Ovary (tissue), 9 donors: ENCODE data around the gene ZNF528. TPM values are rescaled to one million over a fixed set of nuclear protein-coding genes. Genes with fewer than 3 reads are reported as not detected.

Experiments used
- DNase-seq, 5 donors: peaks; one replicate each; pipeline ENCODE4 v3.0.0-alpha.2; 2019 to 2020
- H3K27ac ChIP-seq, 2 donors: fragments of 200-600 bp; one replicate each; pipeline versions ENCODE4 v1.5.1 to v1.8.0; 2019 to 2022
- H3K27me3 ChIP-seq: fragments of 200-600 bp; one replicate; pipeline ENCODE4 v1.8.0; 2022
- H3K36me3 ChIP-seq: fragments of 200-600 bp; sonication (generic); one replicate; pipeline ENCODE4 v1.5.1; 2019
- H3K4me1 ChIP-seq: one replicate; pipeline ENCODE4 v1.8.1; 2013; ENCODE audit warnings: mild to moderate bottlenecking, moderate library complexity; ENCODE audit not compliant: insufficient read depth
- H3K4me3 ChIP-seq: fragments of 200-600 bp; sonication (generic); one replicate; pipeline ENCODE4 v1.5.1; 2017
- H3K9me3 ChIP-seq, 2 donors: fragments of 200-600 bp in 1 of 2; sonication (generic) in 1 of 2; one replicate each; pipeline versions ENCODE4 v1.5.1 to v1.8.1; 2013 to 2019; ENCODE audit warnings: mild to moderate bottlenecking in 1 of 2, moderate library complexity in 1 of 2
- EP300 ChIP-seq: sonication (generic); formaldehyde crosslinking; IDR thresholded peaks from one replicate; pipeline ENCODE4 v1.6.1; 2017; ENCODE audit warnings: antibody characterized with exemption
- POLR2A ChIP-seq: fragments of 450-650 bp; IDR thresholded peaks from one replicate; pipeline ENCODE4 v1.6.1; 2017; ENCODE audit warnings: antibody characterized with exemption, mild to moderate bottlenecking, moderate library complexity
- WGBS, 3 donors: extraction: QIAGEN DNeasy Blood & Tissue Kit in 1 of 3; methylation state at CpG; one replicate each; pipeline versions ENCODE4 v1.1.5 to v1.1.7; 2013 to 2017; 5-methylcytosine and 5-hydroxymethylcytosine counted together
- intact Hi-C, 4 donors: fragments of 100-400 bp; cut with DNase I; formaldehyde crosslinking; loops; one replicate each; pipeline versions ENCODE4 v1.11.0 to v1.15.1; 2022 to 2023
- polyA plus RNA-seq, 2 donors: library from polyadenylated mRNA; stranded (reverse); fragments of 200-250 nt in 1 of 2; fragments of 350-450 nt in 1 of 2; fragmentation: Illumina TruSeq in 1 of 2; extraction: RNeasy Lipid Tissue Mini Kit (QIAGEN cat#74804) in 1 of 2; gene quantifications; one replicate each; pipeline ENCODE4 v1.2.3, GENCODE V29; 2013 to 2014
- total RNA-seq, 7 donors: library from RNA; depleted of rRNA in 2 of 7; stranded (reverse); fragments of >200 nt in 2 of 7; fragmentation: NEBNext Ultra II Directional in 3 of 7; extraction: Animal tissue kit (Norgen Biotek cat#: 25700) in 3 of 7; gene quantifications; one replicate each; pipeline versions ENCODE4 v1.1.0 to v1.2.4, GENCODE V29; 2016 to 2023
- TF ChIP-seq, protein P1 (sequence below), 3 donors: fragments of 450-650 bp in 2 of 3; fragments of 200-600 bp in 1 of 3; IDR thresholded peaks; one replicate each; pipeline versions ENCODE4 v1.5.1 to v1.8.0; 2016 to 2022; ENCODE audit warnings: antibody characterized with exemption in 3 of 3, mild to moderate bottlenecking in 1 of 3
- donor health status: DM: no; HTN: no; CAD: no; lungs with moderate emphysema.
- donor health status: DM: no; HTN: no; CAD: no.
- donor health status: Bipolar disorder and iron deficiency.
- donor health status: DM: yes; HTN: yes; CAD: no.
- donor health status: DM: no; HTN: no; CAD: no.
- donor health status: DM: yes; HTN: yes; CAD: no.

Gene ZNF528
- total and polyA plus RNA-seq, 9 donors = 12.5 to 36.6 (median 28.5) TPM

DNA sequence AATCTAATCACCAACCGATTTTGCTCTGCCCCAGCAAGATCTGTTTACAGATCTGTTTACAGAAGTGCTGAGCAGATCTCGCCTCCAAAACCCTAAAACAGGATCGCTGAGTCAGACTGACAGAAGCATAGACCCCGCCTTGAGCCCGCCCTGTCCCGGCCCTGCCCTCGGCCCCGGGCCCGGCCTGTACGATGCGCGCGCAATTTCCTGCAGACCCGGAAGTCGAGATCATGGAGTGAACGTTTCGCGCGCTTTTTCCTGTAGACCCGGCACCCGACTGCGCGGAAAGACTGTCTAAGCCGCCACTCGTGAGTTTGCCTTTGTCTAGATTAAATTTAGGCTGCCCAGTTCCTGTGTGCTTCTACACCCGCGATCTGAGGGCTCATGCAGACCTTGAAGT, 31.3 kb downstream of the ZNF528 start, which contains the start of gene ZNF534:
ZNF534 (plus strand) TSS at position 212 of the 400 bp plus-strand sequence. CDS start 2,327 bp downstream, outside the sequence.
- H3K36me3 ChIP-seq = no peaks in the 10 kb centered on the region
- no peak within 1 kb of the TSS for H3K27ac ChIP-seq
- WGBS, 3 donors = 53 to 81% (median 69%) methylated on average over 27 of the region's 27 CpGs
- no peaks in the 10 kb centered on the region for H3K4me1 ChIP-seq
- no peak for DNase-seq
- no peaks in the 10 kb centered on the region for H3K27me3 ChIP-seq
- TF ChIP-seq POLR2A (no peak), EP300 (no peak)
- TF ChIP-seq, protein P1, sequence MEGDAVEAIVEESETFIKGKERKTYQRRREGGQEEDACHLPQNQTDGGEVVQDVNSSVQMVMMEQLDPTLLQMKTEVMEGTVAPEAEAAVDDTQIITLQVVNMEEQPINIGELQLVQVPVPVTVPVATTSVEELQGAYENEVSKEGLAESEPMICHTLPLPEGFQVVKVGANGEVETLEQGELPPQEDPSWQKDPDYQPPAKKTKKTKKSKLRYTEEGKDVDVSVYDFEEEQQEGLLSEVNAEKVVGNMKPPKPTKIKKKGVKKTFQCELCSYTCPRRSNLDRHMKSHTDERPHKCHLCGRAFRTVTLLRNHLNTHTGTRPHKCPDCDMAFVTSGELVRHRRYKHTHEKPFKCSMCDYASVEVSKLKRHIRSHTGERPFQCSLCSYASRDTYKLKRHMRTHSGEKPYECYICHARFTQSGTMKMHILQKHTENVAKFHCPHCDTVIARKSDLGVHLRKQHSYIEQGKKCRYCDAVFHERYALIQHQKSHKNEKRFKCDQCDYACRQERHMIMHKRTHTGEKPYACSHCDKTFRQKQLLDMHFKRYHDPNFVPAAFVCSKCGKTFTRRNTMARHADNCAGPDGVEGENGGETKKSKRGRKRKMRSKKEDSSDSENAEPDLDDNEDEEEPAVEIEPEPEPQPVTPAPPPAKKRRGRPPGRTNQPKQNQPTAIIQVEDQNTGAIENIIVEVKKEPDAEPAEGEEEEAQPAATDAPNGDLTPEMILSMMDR (IDR thresholded peaks at IDR 0.05) = no peak
- peaks cover 0 to 14% of the 10 kb centered on the region in 2 donors for H3K9me3 ChIP-seq
- no peak within 1 kb of the TSS for H3K4me3 ChIP-seq
- intact Hi-C loops = no loop called here

- intact Hi-C loops = no loop called here
- Histone ChIP-seq H3K36me3 (no peaks in the 10 kb centered on the region), H3K4me1 (no peaks in the 10 kb centered on the region), H3K27ac (no peak overlapping the region), H3K9me3 (peaks cover 0 to 4% of the 10 kb centered on the region in 2 donors), H3K27me3 (no peaks in the 10 kb centered on the region), H3K4me3 (no peak overlapping the region)
- TF ChIP-seq, protein P1 (IDR thresholded peaks at IDR 0.05) = no peak
- no peak for TF ChIP-seq EP300
- TF ChIP-seq POLR2A = no peak
- no peak for DNase-seq
- 73 to 84% (median 77%) methylated on average over 3 of the region's 3 CpGs for WGBS, 3 donors
These were observed 44.5 kb downstream of the ZNF528 start for GRCh38 chr19:52442179-52442578.

DNA sequence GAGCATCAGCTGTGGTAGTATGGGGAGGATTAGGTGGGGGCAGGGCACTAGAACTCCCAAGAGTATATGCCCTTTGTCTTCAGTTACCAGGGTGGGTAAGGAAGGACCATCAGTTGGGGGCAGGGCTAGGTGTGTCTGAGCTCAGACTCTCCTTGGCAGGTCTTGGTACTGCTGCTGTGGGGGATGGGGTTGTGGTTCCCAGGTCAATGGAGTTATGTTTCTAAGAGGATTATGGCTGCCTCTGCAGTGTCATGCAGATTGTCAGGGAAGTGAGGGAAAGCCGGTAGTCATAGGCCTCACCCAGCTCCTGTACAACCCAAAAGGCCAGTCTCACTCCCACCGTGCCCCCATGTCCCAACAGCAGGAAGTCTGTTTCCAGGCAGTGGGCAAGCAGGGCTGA, 46.9 kb downstream of the ZNF528 start:
- 40 to 46% (median 45%) methylated on average over 2 of the region's 2 CpGs for WGBS, 3 donors
- Histone ChIP-seq H3K4me1 (no peaks in the 10 kb centered on the region), H3K9me3 (peaks cover 0 to 4% of the 10 kb centered on the region in 2 donors), H3K36me3 (no peaks in the 10 kb centered on the region), H3K27ac (no peak overlapping the region), H3K4me3 (no peak overlapping the region), H3K27me3 (no peaks in the 10 kb centered on the region)
- intact Hi-C loops = no loop called here
- no peak for TF ChIP-seq EP300
- TF ChIP-seq, protein P1 (IDR thresholded peaks at IDR 0.05) = no peak
- TF ChIP-seq POLR2A = no peak
- DNase-seq = no peak

- intact Hi-C loops = no loop called here
- Histone ChIP-seq H3K4me1 (no peaks in the 10 kb centered on the region), H3K27ac (no peak overlapping the region), H3K4me3 (no peak overlapping the region), H3K27me3 (no peaks in the 10 kb centered on the region), H3K9me3 (peaks cover 0 to 8% of the 10 kb centered on the region in 2 donors), H3K36me3 (no peaks in the 10 kb centered on the region)
- TF ChIP-seq EP300 (no peak), POLR2A (no peak)
- TF ChIP-seq, protein P1 (IDR thresholded peaks at IDR 0.05) = no peak
- no peak for DNase-seq
- WGBS, 3 donors = 15 to 31% (median 22%) methylated on average over 37 to 41 of the region's 41 CpGs
These were observed 53.6 kb downstream of the ZNF528 start for GRCh38 chr19:52451241-52451640.
